ENCODE data around the gene PPP6R1. TPM values are rescaled to one million over a fixed set of nuclear protein-coding genes. Genes with fewer than 3 reads are reported as not detected.
A peak's percentile ranks its signal among the peaks of the same experiment; 100 is the strongest.

PPP6R1 gene
- polyA plus RNA-seq, 4 donors, result 43.4 to 67.5 (median 48.9) TPM

GRCh38 chr19:55276720-55277430 lies 18.1 kb upstream of the PPP6R1 start:
- FAIRE-seq (no peak), DNase-seq (peak in 1 of 2 donors; percentile 68)
- WGBS, 3 donors, result 63 to 76% (median 66%) methylated on average over 15 of the region's 15 CpGs

GRCh38 chr19:55275851-55276719 lies 17.3 kb upstream of the PPP6R1 start:
- Histone ChIP-seq H3K4me1 (ENCODE audit: control insufficient read depth in 3 of 3, insufficient read depth in 2 of 3, low read depth in 1 of 3, low read length in 2 of 3) (peaks cover 0 to 13% (median 4%) of the 10 kb centered on the region in 3 donors), H3K27ac (ENCODE audit: low read depth in 1 of 3, low read length in 2 of 3) (peak overlapping the region in 2 of 3 donors; percentile 37 to 82), H3K9me3 (ENCODE audit: control insufficient read depth in 2 of 2, insufficient read depth in 1 of 2, low read depth in 1 of 2, low read length in 1 of 2) (no peaks in the 10 kb centered on the region), H3K36me3 (ENCODE audit: control insufficient read depth in 3 of 3, insufficient read depth in 2 of 3, low read depth in 1 of 3, low read length in 3 of 3) (peaks cover 4 to 62% (median 5%) of the 10 kb centered on the region in 3 donors), H3K4me3 (ENCODE audit: low read depth in 1 of 3, low read length in 3 of 3) (no peak overlapping the region), H3K27me3 (ENCODE audit: control insufficient read depth in 3 of 3, insufficient read depth in 3 of 3, low read length in 3 of 3) (no peaks in the 10 kb centered on the region)
- WGBS, 3 donors, result 65 to 77% (median 67%) methylated on average over 17 of the region's 17 CpGs
- FAIRE-seq, result no peak
- DNase-seq, result peak in 1 of 2 donors; percentile 26

More at GRCh38 chr19:55276720-55277430, 18.1 kb upstream of the PPP6R1 start:
- Histone ChIP-seq H3K4me3 (ENCODE audit: low read depth in 1 of 3, low read length in 3 of 3) (no peak overlapping the region), H3K27ac (ENCODE audit: low read depth in 1 of 3, low read length in 2 of 3) (peak overlapping the region in 2 of 3 donors; percentile 48 to 82), H3K4me1 (ENCODE audit: control insufficient read depth in 3 of 3, insufficient read depth in 2 of 3, low read depth in 1 of 3, low read length in 2 of 3) (peaks cover 0 to 17% (median 4%) of the 10 kb centered on the region in 3 donors), H3K9me3 (ENCODE audit: control insufficient read depth in 2 of 2, insufficient read depth in 1 of 2, low read depth in 1 of 2, low read length in 1 of 2) (no peaks in the 10 kb centered on the region), H3K27me3 (ENCODE audit: control insufficient read depth in 3 of 3, insufficient read depth in 3 of 3, low read length in 3 of 3) (no peaks in the 10 kb centered on the region), H3K36me3 (ENCODE audit: control insufficient read depth in 3 of 3, insufficient read depth in 2 of 3, low read depth in 1 of 3, low read length in 3 of 3) (peaks cover 4 to 54% (median 5%) of the 10 kb centered on the region in 3 donors)

- WGBS, 3 donors, result 95 to 96% (median 95%) methylated on average over 31 to 36 of the region's 36 CpGs
- peaks cover 4 to 73% (median 5%) of the 10 kb centered on the region in 3 donors for H3K36me3 ChIP-seq (ENCODE audit: control insufficient read depth in 3 of 3, insufficient read depth in 2 of 3, low read depth in 1 of 3, low read length in 3 of 3)
- FAIRE-seq, result no peak
These were observed 15.3 kb upstream of the PPP6R1 start for GRCh38 chr19:55273978-55274707.

GRCh38 chr19:55272142-55272541 lies 13.3 kb upstream of the PPP6R1 start:
- peaks cover 4 to 65% (median 5%) of the 10 kb centered on the region in 3 donors for H3K36me3 ChIP-seq (ENCODE audit: control insufficient read depth in 3 of 3, insufficient read depth in 2 of 3, low read depth in 1 of 3, low read length in 3 of 3)

More at GRCh38 chr19:55273978-55274707, 15.3 kb upstream of the PPP6R1 start:
- Histone ChIP-seq H3K27ac (ENCODE audit: low read depth in 1 of 3, low read length in 2 of 3) (no peak overlapping the region), H3K4me3 (ENCODE audit: low read depth in 1 of 3, low read length in 3 of 3) (no peak overlapping the region), H3K27me3 (ENCODE audit: control insufficient read depth in 3 of 3, insufficient read depth in 3 of 3, low read length in 3 of 3) (no peaks in the 10 kb centered on the region), H3K4me1 (ENCODE audit: control insufficient read depth in 3 of 3, insufficient read depth in 2 of 3, low read depth in 1 of 3, low read length in 2 of 3) (peaks cover 0 to 8% (median 4%) of the 10 kb centered on the region in 3 donors), H3K9me3 (ENCODE audit: control insufficient read depth in 2 of 2, insufficient read depth in 1 of 2, low read depth in 1 of 2, low read length in 1 of 2) (no peaks in the 10 kb centered on the region)
- no peak for DNase-seq

GRCh38 chr19:55270172-55270942 lies 11.5 kb upstream of the PPP6R1 start:
- WGBS, 3 donors, result 84 to 94% (median 91%) methylated on average over 25 of the region's 25 CpGs
- H3K4me3 ChIP-seq (ENCODE audit: low read depth in 1 of 3, low read length in 3 of 3), result no peak overlapping the region
- peaks cover 3 to 60% (median 4%) of the 10 kb centered on the region in 3 donors for H3K36me3 ChIP-seq (ENCODE audit: control insufficient read depth in 3 of 3, insufficient read depth in 2 of 3, low read depth in 1 of 3, low read length in 3 of 3)
- DNase-seq, result peak in 1 of 2 donors; percentile 18
- no peak for FAIRE-seq
- H3K27ac ChIP-seq (ENCODE audit: low read depth in 1 of 3, low read length in 2 of 3), result no peak overlapping the region
- peaks cover 0 to 3% of the 10 kb centered on the region in 2 donors for H3K9me3 ChIP-seq (ENCODE audit: control insufficient read depth in 2 of 2, insufficient read depth in 1 of 2, low read depth in 1 of 2, low read length in 1 of 2)
- H3K27me3 ChIP-seq (ENCODE audit: control insufficient read depth in 3 of 3, insufficient read depth in 3 of 3, low read length in 3 of 3), result no peaks in the 10 kb centered on the region
- H3K4me1 ChIP-seq (ENCODE audit: control insufficient read depth in 3 of 3, insufficient read depth in 2 of 3, low read depth in 1 of 3, low read length in 2 of 3), result peaks cover 0 to 4% (median 0%) of the 10 kb centered on the region in 3 donors

More at GRCh38 chr19:55272142-55272541, 13.3 kb upstream of the PPP6R1 start:
- DNase-seq, result no peak
- H3K4me1 ChIP-seq (ENCODE audit: control insufficient read depth in 3 of 3, insufficient read depth in 2 of 3, low read depth in 1 of 3, low read length in 2 of 3), result peaks cover 0 to 4% (median 3%) of the 10 kb centered on the region in 3 donors
- WGBS, 3 donors, result 95 to 97% (median 96%) methylated on average over 18 of the region's 18 CpGs
- no peak overlapping the region for H3K27ac ChIP-seq (ENCODE audit: low read depth in 1 of 3, low read length in 2 of 3)
- H3K9me3 ChIP-seq (ENCODE audit: control insufficient read depth in 2 of 2, insufficient read depth in 1 of 2, low read depth in 1 of 2, low read length in 1 of 2), result peaks cover 0 to under 1% of the 10 kb centered on the region in 2 donors
- H3K27me3 ChIP-seq (ENCODE audit: control insufficient read depth in 3 of 3, insufficient read depth in 3 of 3, low read length in 3 of 3), result no peaks in the 10 kb centered on the region
- no peak overlapping the region for H3K4me3 ChIP-seq (ENCODE audit: low read depth in 1 of 3, low read length in 3 of 3)
- FAIRE-seq, result no peak

GRCh38 chr19:55269299-55269698 lies 10.5 kb upstream of the PPP6R1 start:
- FAIRE-seq (no peak), DNase-seq (no peak)
- Histone ChIP-seq H3K27me3 (ENCODE audit: control insufficient read depth in 3 of 3, insufficient read depth in 3 of 3, low read length in 3 of 3) (no peaks in the 10 kb centered on the region), H3K9me3 (ENCODE audit: control insufficient read depth in 2 of 2, insufficient read depth in 1 of 2, low read depth in 1 of 2, low read length in 1 of 2) (peaks cover 0 to 3% of the 10 kb centered on the region in 2 donors), H3K36me3 (ENCODE audit: control insufficient read depth in 3 of 3, insufficient read depth in 2 of 3, low read depth in 1 of 3, low read length in 3 of 3) (peaks cover 3 to 56% (median 4%) of the 10 kb centered on the region in 3 donors), H3K27ac (ENCODE audit: low read depth in 1 of 3, low read length in 2 of 3) (no peak overlapping the region), H3K4me3 (ENCODE audit: low read depth in 1 of 3, low read length in 3 of 3) (no peak overlapping the region), H3K4me1 (ENCODE audit: control insufficient read depth in 3 of 3, insufficient read depth in 2 of 3, low read depth in 1 of 3, low read length in 2 of 3) (peaks cover 0 to 4% (median 0%) of the 10 kb centered on the region in 3 donors)
- WGBS, 3 donors, result 93 to 97% (median 95%) methylated on average over 8 of the region's 8 CpGs

- H3K4me3 ChIP-seq (ENCODE audit: low read depth in 1 of 3, low read length in 3 of 3), result no peak overlapping the region
- 97 to 99% (median 98%) methylated on average over 4 of the region's 4 CpGs for WGBS, 3 donors
- H3K27me3 ChIP-seq (ENCODE audit: control insufficient read depth in 3 of 3, insufficient read depth in 3 of 3, low read length in 3 of 3), result no peaks in the 10 kb centered on the region
- FAIRE-seq (no peak), DNase-seq (no peak)
- H3K9me3 ChIP-seq (ENCODE audit: control insufficient read depth in 2 of 2, insufficient read depth in 1 of 2, low read depth in 1 of 2, low read length in 1 of 2), result peaks cover 0 to 3% of the 10 kb centered on the region in 2 donors
- H3K27ac ChIP-seq (ENCODE audit: low read depth in 1 of 3, low read length in 2 of 3), result no peak overlapping the region
- peaks cover 0 to 43% (median 0%) of the 10 kb centered on the region in 3 donors for H3K36me3 ChIP-seq (ENCODE audit: control insufficient read depth in 3 of 3, insufficient read depth in 2 of 3, low read depth in 1 of 3, low read length in 3 of 3)
- peaks cover 0 to 4% (median 0%) of the 10 kb centered on the region in 3 donors for H3K4me1 ChIP-seq (ENCODE audit: control insufficient read depth in 3 of 3, insufficient read depth in 2 of 3, low read depth in 1 of 3, low read length in 2 of 3)
These were observed 8.0 kb upstream of the PPP6R1 start for GRCh38 chr19:55266840-55267239.
